ENCODE results near the gene PGRMC2.

- TF ChIP-seq EZH2 (IDR thresholded peaks at IDR 0.05; ENCODE audit: low read length, unreplicated experiment): no peak
- no peak for TF ChIP-seq EZH2phosphoT487 (IDR thresholded peaks at IDR 0.05; ENCODE audit: borderline replicate concordance, low read length)
Observed at GRCh38 chr4:128268970-128269369, 18.6 kb downstream of the PGRMC2 start.

Measured in PC-3 (cell line).